ENCODE results near the gene LY6G5B. TPM values are rescaled to one million over a fixed set of nuclear protein-coding genes. Genes with fewer than 3 reads are reported as not detected.

The LY6G5B gene
- total RNA-seq, 1 donor from 2014 or later, result 2.8 TPM

DNA sequence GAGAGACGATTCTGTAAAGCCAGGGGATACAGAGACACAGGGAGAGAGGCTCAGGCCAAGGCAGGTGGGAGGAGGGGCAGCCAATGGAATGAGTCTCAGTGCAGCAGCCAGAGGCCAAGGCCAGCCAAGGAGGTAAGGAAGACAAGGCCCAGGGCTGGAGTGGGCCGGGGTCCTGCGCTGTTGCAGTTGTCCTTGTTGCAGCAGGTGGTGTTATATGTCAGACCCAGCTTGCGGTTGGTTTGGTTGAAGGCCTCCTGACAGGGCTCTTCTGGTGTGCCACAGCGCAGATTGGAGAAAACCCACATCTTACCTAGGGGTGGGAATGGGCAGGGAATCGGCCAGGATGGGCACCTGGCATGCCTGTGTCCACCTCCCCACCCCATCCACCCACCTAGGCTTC lies 49.2 kb downstream of the LY6G5B start:
- TF ChIP-seq CTCF (IDR thresholded peaks at IDR 0.05) (no peak), EZH2phosphoT487 (IDR thresholded peaks at IDR 0.05) (no peak), EZH2 (IDR thresholded peaks at IDR 0.05) (no peak)
- Mint-ChIP-seq H3K4me1 (peaks cover 19% of the 10 kb centered on the region), H3K9me3 (no peaks in the 10 kb centered on the region), H3K27ac (no peak overlapping the region), H3K4me3 (no peak overlapping the region), H3K36me3 (peaks cover under 1% of the 10 kb centered on the region), H3K27me3 (ENCODE audit: insufficient read depth, low read depth) (peaks cover 12% of the 10 kb centered on the region)
- no peaks in the 10 kb centered on the region for H3K9me3 ChIP-seq (ENCODE audit: low read depth)
- no peaks in the 10 kb centered on the region for H3K79me2 ChIP-seq (ENCODE audit: low read depth)
- no peaks in the 10 kb centered on the region for H4K20me1 ChIP-seq (ENCODE audit: low read depth)
- DNase-seq (ENCODE audit: low spot score), result no peak
- H3F3A ChIP-seq (ENCODE audit: low read depth), result peaks cover 12% of the 10 kb centered on the region
- no peak overlapping the region for H3K4me2 ChIP-seq
- H3K27me3 ChIP-seq, result no peaks in the 10 kb centered on the region
- no peaks in the 10 kb centered on the region for H3K36me3 ChIP-seq
- H3K4me1 ChIP-seq, result peaks cover 14% of the 10 kb centered on the region
- H3K4me3 ChIP-seq, result no peak overlapping the region
- H3K27ac ChIP-seq, result no peak overlapping the region
- H3K9ac ChIP-seq, result no peak overlapping the region
- H2AFZ ChIP-seq (replicated peaks), result no peak overlapping the region

- H3F3A ChIP-seq (ENCODE audit: low read depth), result peaks cover 10% of the 10 kb centered on the region
- H3K27ac Mint-ChIP-seq, result no peak overlapping the region
- no peak for DNase-seq (ENCODE audit: low spot score)
- no peak overlapping the region for H3K4me2 ChIP-seq
- H3K27ac ChIP-seq, result no peak overlapping the region
- H3K27me3 Mint-ChIP-seq (ENCODE audit: insufficient read depth, low read depth), result peaks cover 9% of the 10 kb centered on the region
- H2AFZ ChIP-seq (replicated peaks), result no peak overlapping the region
- H3K9me3 Mint-ChIP-seq, result no peaks in the 10 kb centered on the region
- no peaks in the 10 kb centered on the region for H3K9me3 ChIP-seq (ENCODE audit: low read depth)
- no peaks in the 10 kb centered on the region for H3K36me3 ChIP-seq
- TF ChIP-seq CTCF (IDR thresholded peaks at IDR 0.05), result no peak
- no peak for TF ChIP-seq EZH2 (IDR thresholded peaks at IDR 0.05)
- TF ChIP-seq EZH2phosphoT487 (IDR thresholded peaks at IDR 0.05), result no peak
- H3K9ac ChIP-seq, result no peak overlapping the region
- H3K4me3 ChIP-seq, result no peak overlapping the region
- H4K20me1 ChIP-seq (ENCODE audit: low read depth), result no peaks in the 10 kb centered on the region
- peaks cover 2% of the 10 kb centered on the region for H3K4me1 ChIP-seq
- H3K36me3 Mint-ChIP-seq, result peaks cover 5% of the 10 kb centered on the region
- no peaks in the 10 kb centered on the region for H3K27me3 ChIP-seq
- H3K79me2 ChIP-seq (ENCODE audit: low read depth), result no peaks in the 10 kb centered on the region
- H3K4me1 Mint-ChIP-seq, result peaks cover 15% of the 10 kb centered on the region
- H3K4me3 Mint-ChIP-seq, result no peak overlapping the region
These were observed 50.5 kb downstream of the LY6G5B start for GRCh38 chr6:31720196-31720770.

GRCh38 chr6:31721351-31722020 lies 51.7 kb downstream of the LY6G5B start, which contains the start of gene LY6G6C:
Gene LY6G6C (minus strand): TSS chr6:31721746. CDS start chr6:31721679, 67 bp downstream.
- H3K4me3 Mint-ChIP-seq, result peak within 1 kb of the TSS; percentile 33

DNA sequence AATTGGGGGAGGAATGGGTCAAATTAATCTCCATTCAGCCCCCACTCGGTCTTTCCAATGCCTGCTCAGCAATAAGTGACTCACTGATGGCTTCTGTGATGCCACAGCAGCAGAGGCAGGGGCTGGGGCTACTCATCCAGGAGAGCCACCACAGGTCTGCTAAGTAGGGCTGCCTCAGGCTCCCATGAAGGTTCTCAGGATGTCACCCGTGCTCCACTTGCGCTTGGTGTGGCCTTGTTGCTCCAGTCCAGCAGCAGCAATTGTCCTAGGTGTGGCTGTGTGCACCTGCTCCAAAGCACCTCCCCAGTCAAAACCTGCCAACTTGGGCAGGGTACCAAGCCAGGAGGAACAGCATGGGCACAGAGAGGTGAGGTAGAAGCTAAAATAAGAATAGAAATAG lies 52.4 kb downstream of the LY6G5B start:
- no peaks in the 10 kb centered on the region for H3K79me2 ChIP-seq (ENCODE audit: low read depth)
- peaks cover 17% of the 10 kb centered on the region for H3F3A ChIP-seq (ENCODE audit: low read depth)
- H4K20me1 ChIP-seq (ENCODE audit: low read depth), result peaks cover under 1% of the 10 kb centered on the region
- no peak overlapping the region for H3K27ac ChIP-seq
- H3K4me2 ChIP-seq, result no peak overlapping the region
- H3K9ac ChIP-seq, result no peak overlapping the region
- no peaks in the 10 kb centered on the region for H3K9me3 ChIP-seq (ENCODE audit: low read depth)
- no peak overlapping the region for H3K4me3 ChIP-seq
- no peaks in the 10 kb centered on the region for H3K36me3 ChIP-seq
- no peak for DNase-seq (ENCODE audit: low spot score)
- Mint-ChIP-seq H3K4me1 (peaks cover 20% of the 10 kb centered on the region), H3K4me3 (no peak overlapping the region), H3K9me3 (no peaks in the 10 kb centered on the region), H3K27ac (no peak overlapping the region), H3K27me3 (ENCODE audit: insufficient read depth, low read depth) (peaks cover 13% of the 10 kb centered on the region), H3K36me3 (peaks cover 21% of the 10 kb centered on the region)
- no peaks in the 10 kb centered on the region for H3K27me3 ChIP-seq
- no peaks in the 10 kb centered on the region for H3K4me1 ChIP-seq
- H2AFZ ChIP-seq (replicated peaks), result no peak overlapping the region
- TF ChIP-seq CTCF (IDR thresholded peaks at IDR 0.05) (no peak), EZH2 (IDR thresholded peaks at IDR 0.05) (no peak), EZH2phosphoT487 (IDR thresholded peaks at IDR 0.05) (no peak)

More at GRCh38 chr6:31721351-31722020, 51.7 kb downstream of the LY6G5B start, which contains the start of gene LY6G6C:
- no peak within 1 kb of the TSS for H3K27ac ChIP-seq
- no peak within 1 kb of the TSS for H3K4me3 ChIP-seq
- Mint-ChIP-seq H3K27ac (no peak within 1 kb of the TSS), H3K36me3 (peaks cover 15% of the 10 kb centered on the region), H3K4me1 (peaks cover 17% of the 10 kb centered on the region), H3K9me3 (no peaks in the 10 kb centered on the region), H3K27me3 (ENCODE audit: insufficient read depth, low read depth) (peaks cover 11% of the 10 kb centered on the region)
- no peak within 1 kb of the TSS for H3K4me2 ChIP-seq
- no peak for TF ChIP-seq EZH2phosphoT487 (IDR thresholded peaks at IDR 0.05)
- H3K4me1 ChIP-seq, result no peaks in the 10 kb centered on the region
- DNase-seq (ENCODE audit: low spot score), result no peak
- no peaks in the 10 kb centered on the region for H3K79me2 ChIP-seq (ENCODE audit: low read depth)
- H3K9ac ChIP-seq, result no peak within 1 kb of the TSS
- H3K27me3 ChIP-seq, result no peaks in the 10 kb centered on the region
- no peaks in the 10 kb centered on the region for H3K9me3 ChIP-seq (ENCODE audit: low read depth)
- H4K20me1 ChIP-seq (ENCODE audit: low read depth), result no peaks in the 10 kb centered on the region
- no peaks in the 10 kb centered on the region for H3K36me3 ChIP-seq
- H3F3A ChIP-seq (ENCODE audit: low read depth), result peaks cover 16% of the 10 kb centered on the region
- no peak within 1 kb of the TSS for H2AFZ ChIP-seq (replicated peaks)

Measured in neural progenitor cell (in vitro differentiated cells).